Liver (tissue), 3 donors: Measurements from ENCODE around the gene E2F7.

ENCODE experiments used
- EGR1 ChIP-seq, 2 donors: IDR thresholded peaks; 2 replicates each; pipeline ENCODE4 v1.6.1; 2016 to 2018; ENCODE audit warnings: antibody characterized with exemption in 2 of 2, low read depth in 2 of 2
- FOXA1 ChIP-seq: IDR thresholded peaks from 2 replicates; pipeline ENCODE4 v1.6.1; 2016; ENCODE audit warnings: antibody characterized with exemption
- HNF4A ChIP-seq, 2 donors: conservative IDR thresholded peaks; 2 replicates each; pipeline ENCODE4 v1.6.1; 2016; ENCODE audit warnings: antibody characterized with exemption in 2 of 2, mild to moderate bottlenecking in 2 of 2
- HNF4G ChIP-seq: IDR thresholded peaks from 2 replicates; pipeline ENCODE4 v1.6.1; 2016; ENCODE audit warnings: antibody characterized with exemption
- MAX ChIP-seq: IDR thresholded peaks from 2 replicates; pipeline ENCODE4 v1.6.1; 2016; ENCODE audit warnings: antibody characterized with exemption
- NR2F2 ChIP-seq: IDR thresholded peaks from 2 replicates; pipeline ENCODE4 v1.6.1; 2016; ENCODE audit warnings: antibody characterized with exemption
- RXRA ChIP-seq, 2 donors: IDR thresholded peaks; 2 replicates each; pipeline ENCODE4 v1.6.1; 2017 to 2018; ENCODE audit warnings: antibody characterized with exemption in 2 of 2, mild to moderate bottlenecking in 1 of 2
- SP1 ChIP-seq: IDR thresholded peaks from 2 replicates; pipeline ENCODE4 v1.6.1; 2018; ENCODE audit warnings: antibody characterized with exemption, mild to moderate bottlenecking
- TAF1 ChIP-seq: conservative IDR thresholded peaks from 2 replicates; pipeline ENCODE4 v1.6.1; 2016; ENCODE audit warnings: antibody characterized with exemption, mild to moderate bottlenecking
- YY1 ChIP-seq: IDR thresholded peaks from 2 replicates; pipeline ENCODE4 v1.6.1; 2016; ENCODE audit warnings: antibody characterized with exemption, mild to moderate bottlenecking
- ZBTB33 ChIP-seq: IDR thresholded peaks from 2 replicates; pipeline ENCODE4 v1.6.1; 2016; ENCODE audit warnings: antibody characterized with exemption
- TF ChIP-seq, protein P1 (sequence below): fragments of 150-350 bp; IDR thresholded peaks from 2 replicates; pipeline ENCODE4 v1.5.1; 2017; ENCODE audit warnings: improper control_type of control experiment, low read depth, low read length; ENCODE audit not compliant: missing input control
- TF ChIP-seq, protein P2 (sequence below): IDR thresholded peaks from 2 replicates; pipeline ENCODE4 v1.6.1; 2016; ENCODE audit warnings: antibody characterized with exemption, mild to moderate bottlenecking
- TF ChIP-seq, protein P3 (sequence below): IDR thresholded peaks from 2 replicates; pipeline ENCODE4 v1.6.1; 2016; ENCODE audit warnings: antibody characterized with exemption
- donor health status: healthy.
- donor health status: healthy.

GRCh38 chr12:77002382-77002781, 63.0 kb downstream of the E2F7 start:
- TF ChIP-seq, protein P1, sequence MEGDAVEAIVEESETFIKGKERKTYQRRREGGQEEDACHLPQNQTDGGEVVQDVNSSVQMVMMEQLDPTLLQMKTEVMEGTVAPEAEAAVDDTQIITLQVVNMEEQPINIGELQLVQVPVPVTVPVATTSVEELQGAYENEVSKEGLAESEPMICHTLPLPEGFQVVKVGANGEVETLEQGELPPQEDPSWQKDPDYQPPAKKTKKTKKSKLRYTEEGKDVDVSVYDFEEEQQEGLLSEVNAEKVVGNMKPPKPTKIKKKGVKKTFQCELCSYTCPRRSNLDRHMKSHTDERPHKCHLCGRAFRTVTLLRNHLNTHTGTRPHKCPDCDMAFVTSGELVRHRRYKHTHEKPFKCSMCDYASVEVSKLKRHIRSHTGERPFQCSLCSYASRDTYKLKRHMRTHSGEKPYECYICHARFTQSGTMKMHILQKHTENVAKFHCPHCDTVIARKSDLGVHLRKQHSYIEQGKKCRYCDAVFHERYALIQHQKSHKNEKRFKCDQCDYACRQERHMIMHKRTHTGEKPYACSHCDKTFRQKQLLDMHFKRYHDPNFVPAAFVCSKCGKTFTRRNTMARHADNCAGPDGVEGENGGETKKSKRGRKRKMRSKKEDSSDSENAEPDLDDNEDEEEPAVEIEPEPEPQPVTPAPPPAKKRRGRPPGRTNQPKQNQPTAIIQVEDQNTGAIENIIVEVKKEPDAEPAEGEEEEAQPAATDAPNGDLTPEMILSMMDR = no peak
- TF ChIP-seq MAX = no peak
- TF ChIP-seq, protein P2, sequence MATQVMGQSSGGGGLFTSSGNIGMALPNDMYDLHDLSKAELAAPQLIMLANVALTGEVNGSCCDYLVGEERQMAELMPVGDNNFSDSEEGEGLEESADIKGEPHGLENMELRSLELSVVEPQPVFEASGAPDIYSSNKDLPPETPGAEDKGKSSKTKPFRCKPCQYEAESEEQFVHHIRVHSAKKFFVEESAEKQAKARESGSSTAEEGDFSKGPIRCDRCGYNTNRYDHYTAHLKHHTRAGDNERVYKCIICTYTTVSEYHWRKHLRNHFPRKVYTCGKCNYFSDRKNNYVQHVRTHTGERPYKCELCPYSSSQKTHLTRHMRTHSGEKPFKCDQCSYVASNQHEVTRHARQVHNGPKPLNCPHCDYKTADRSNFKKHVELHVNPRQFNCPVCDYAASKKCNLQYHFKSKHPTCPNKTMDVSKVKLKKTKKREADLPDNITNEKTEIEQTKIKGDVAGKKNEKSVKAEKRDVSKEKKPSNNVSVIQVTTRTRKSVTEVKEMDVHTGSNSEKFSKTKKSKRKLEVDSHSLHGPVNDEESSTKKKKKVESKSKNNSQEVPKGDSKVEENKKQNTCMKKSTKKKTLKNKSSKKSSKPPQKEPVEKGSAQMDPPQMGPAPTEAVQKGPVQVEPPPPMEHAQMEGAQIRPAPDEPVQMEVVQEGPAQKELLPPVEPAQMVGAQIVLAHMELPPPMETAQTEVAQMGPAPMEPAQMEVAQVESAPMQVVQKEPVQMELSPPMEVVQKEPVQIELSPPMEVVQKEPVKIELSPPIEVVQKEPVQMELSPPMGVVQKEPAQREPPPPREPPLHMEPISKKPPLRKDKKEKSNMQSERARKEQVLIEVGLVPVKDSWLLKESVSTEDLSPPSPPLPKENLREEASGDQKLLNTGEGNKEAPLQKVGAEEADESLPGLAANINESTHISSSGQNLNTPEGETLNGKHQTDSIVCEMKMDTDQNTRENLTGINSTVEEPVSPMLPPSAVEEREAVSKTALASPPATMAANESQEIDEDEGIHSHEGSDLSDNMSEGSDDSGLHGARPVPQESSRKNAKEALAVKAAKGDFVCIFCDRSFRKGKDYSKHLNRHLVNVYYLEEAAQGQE = no peak
- no peak for TF ChIP-seq NR2F2
- no peak for TF ChIP-seq HNF4A (conservative IDR thresholded peaks at IDR 0.05)
- TF ChIP-seq YY1 = no peak
- no peak for TF ChIP-seq SP1
- TF ChIP-seq EGR1 (IDR thresholded peaks at IDR 0.05; ENCODE audit: low read depth in 2 of 2) = no peak
- TF ChIP-seq, protein P3, sequence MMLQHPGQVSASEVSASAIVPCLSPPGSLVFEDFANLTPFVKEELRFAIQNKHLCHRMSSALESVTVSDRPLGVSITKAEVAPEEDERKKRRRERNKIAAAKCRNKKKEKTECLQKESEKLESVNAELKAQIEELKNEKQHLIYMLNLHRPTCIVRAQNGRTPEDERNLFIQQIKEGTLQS = no peak
- TF ChIP-seq FOXA1 = no peak
- TF ChIP-seq TAF1 = no peak
- TF ChIP-seq RXRA (IDR thresholded peaks at IDR 0.05) = no peak
- TF ChIP-seq ZBTB33 = no peak
- no peak for TF ChIP-seq HNF4G
